GM19455 (cell line): ENCODE measurements around the gene TFEB.

Experiments
- ATAC-seq: cut with Tn5 transposase; IDR thresholded peaks from one replicate; pipeline ENCODE4 v1.9.1; 2021; ENCODE audit not compliant: unreplicated experiment

TFEB gene

DNA sequence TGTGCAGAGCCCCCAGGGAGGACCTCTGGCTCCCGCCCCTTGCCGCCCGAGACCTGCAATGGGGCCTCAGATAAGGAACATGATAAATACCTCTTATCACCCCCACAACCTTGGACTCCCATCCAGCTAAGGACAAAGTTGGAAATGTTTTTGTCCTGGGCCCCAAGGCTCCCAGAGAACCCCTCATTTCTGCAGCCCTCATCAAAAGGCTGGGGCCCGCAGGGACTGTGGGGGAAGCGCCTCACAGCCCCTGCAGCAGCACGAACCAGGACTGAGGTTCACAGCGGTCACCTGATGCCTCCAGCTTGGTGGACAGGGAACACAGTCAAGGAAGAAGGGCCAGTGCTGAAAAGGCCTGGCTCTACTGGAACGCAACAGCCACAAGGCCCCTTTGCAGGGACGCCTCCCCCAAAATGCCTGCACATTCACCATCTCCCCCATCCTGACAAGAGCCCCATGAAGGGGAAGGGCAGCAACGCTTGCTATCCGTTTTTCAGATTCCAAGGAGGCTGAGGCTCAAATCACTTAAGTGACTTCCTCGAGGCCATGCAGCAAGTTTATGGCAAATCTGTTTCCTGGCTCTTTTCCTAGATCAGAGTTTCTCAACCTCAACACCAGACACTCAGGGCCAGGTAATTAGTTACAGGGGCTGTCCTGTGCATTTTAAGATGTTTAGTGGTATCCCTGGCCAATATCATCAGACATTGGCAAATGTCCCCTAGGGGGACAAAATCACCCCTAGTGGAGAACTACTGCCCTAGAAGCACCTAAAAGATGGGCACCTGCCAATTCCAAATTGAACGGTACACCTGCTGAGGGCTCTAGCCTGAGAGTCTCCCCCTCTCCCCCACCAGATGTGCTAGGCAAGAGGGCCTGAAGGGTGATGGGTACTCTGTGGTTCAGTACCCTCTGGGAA, 10.6 kb downstream of the TFEB start:
- ATAC-seq, result no peak

DNA sequence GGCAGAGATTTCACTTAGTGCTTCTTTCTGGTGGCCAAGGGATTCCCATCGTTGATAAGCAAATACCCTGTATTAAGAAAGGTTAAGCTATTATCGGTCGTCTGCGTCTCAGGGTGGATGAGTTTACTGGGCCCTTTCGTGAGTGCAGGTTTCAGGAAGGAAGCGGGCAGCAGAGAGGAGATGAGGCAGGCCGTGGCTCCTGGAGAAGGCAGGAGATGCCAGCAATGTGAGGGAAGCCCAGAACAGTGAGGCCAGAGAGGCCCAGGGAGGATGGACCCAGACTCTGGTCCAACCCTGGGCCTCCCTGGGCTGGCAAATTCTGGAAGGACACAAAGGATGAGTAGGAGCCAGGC, 11.2 kb downstream of the TFEB start:
- no peak for ATAC-seq

DNA sequence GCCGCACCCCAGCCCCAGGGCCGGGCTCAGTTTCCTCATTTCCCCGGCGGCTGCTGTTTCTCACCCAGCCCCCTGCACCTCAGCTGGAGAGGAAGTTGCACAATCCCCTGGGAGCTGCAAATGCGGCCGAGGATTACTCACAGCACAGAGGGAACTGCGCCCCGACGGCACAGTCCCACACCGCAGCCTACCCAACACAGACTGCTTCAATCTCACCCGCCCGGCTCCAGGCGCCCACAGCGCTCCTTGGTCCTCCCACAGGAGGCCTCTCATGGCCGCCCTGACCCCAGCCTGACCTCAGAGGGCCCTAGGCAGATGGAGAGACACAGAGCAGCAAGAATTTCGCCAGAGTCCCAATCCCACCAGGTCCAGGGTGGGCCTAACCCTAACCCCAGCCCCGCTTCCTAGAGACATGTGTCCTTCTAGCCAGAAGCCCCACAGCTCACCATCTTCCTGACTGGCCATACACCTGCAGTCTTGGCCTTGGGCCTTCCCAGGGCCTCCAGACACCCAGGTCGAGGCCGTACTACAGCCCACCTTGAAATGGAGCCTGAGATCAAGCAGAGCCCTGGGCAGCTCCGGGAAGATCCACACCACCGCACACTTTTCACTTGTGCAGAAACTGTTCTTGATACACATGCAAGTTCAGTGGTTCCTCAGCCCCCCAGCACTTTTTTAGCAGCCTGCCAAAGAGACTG, 11.7 kb downstream of the TFEB start:
- ATAC-seq, result peak; percentile 70

DNA sequence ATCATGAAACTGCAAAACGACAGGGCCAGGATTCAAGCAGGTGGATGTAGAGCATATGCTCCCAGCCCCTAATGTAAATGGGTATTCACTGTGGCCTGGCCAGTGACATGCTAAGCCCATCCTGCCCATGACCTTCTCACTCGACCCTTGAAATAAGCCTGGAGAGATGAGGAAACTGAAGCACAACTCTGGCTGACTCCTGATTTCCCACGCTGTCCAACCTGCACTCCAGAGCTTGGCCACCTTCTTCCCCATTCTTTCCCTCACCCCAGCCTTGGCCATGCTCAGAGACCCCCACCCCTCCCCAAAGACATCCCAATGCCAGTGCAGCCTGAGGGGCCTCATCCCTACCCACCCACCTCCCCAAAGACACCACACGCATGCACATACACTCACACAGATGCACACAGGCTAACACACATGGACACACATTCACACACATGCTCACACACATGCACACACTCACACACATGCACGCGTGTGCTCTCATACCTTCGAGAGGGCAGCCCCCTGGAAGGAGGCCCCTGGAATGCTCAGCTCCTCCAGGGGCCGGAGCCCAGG, 12.4 kb downstream of the TFEB start:
- ATAC-seq, result no peak

DNA sequence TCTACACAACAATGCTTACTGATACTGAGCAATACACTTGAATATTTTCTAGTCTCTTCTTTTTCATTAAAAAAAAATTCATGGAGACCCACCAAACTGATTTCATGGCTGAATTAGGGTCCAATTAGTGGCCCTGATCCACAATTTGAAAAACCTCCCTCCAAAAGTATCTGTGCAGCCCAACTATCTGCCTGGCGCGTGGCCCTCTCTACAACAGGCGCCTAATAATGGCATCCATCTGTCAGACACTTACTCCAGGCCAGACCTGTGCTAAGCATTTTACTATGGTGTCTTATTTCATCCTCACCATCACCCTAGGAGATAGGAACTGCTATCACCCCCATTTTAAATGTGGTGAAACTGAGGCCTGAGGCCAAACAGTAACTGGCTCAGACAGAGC, 14.0 kb downstream of the TFEB start:
- ATAC-seq, result no peak

DNA sequence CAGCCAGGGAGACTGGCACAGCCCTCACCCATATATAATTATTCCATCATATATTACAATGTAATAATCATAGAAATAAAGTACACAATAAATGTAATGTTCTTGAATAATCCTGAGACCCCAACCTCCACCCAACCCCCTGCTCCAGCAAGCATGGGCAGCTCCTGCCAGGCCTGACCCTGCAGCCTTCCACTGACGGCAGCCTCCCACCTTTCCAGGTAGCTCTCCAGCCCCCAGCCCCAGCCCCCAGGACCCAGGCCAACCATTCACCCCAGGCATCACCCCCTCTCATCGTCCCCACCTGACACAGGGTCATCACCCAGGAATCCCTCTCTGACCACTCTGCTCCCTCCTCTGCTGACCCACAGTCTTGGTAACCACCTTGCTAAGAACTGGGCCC, 14.6 kb downstream of the TFEB start:
- no peak for ATAC-seq

DNA sequence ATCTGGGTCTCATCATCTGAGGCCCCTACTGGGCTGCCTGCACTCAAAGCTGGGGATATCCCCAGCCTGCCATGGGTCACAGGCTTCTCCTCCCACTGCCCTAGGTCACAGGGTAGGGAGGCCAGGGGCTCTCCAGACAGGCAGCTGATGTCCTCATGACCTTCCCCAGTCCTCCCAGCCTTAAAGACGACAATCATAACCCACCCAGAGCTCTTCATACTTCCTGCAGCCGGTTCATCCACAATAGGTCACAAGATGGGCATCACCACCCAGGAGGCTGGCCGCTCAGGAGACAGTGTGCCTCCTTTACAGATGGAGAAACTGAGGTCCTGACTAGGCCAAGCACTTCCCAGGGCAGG, 15.2 kb downstream of the TFEB start:
- no peak for ATAC-seq

DNA sequence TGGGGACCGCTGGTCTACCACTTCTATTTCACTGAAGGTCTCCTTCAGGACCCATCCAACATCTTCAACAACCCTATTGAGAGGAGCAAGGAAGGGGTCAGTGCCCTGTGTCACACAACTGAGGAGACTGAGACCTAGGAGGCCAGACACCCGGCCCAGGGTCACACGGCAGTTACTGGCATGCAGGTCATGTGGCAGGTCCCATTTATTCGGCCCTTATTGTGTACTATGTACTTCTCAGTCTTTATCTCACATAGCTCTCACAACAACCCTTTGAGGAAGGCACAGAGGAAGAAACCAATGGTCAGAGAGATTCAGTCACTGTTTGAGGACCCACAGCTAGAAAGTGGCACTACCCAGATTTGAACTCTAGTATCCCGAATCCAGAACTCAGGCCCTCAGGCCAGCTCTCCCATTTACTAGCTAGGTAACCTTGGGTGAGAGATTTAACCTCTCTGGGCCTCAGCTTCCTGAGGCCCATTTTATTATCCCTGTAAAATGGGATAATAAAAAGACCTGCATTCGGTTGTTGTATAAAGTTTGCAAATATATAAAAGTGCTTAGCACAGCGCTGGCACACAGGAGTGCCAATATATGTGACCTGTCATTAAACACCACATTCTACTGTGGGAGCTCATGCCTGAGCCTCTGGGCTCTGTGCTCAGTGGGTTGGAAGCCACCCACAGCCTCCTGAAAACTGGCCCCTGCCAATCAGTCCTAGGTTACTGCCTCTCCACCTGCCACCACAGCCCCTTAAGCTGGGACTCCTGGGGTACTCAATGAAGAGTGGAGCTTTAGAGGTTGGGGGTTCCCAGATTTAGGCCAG, 15.8 kb downstream of the TFEB start:
- no peak for ATAC-seq

DNA sequence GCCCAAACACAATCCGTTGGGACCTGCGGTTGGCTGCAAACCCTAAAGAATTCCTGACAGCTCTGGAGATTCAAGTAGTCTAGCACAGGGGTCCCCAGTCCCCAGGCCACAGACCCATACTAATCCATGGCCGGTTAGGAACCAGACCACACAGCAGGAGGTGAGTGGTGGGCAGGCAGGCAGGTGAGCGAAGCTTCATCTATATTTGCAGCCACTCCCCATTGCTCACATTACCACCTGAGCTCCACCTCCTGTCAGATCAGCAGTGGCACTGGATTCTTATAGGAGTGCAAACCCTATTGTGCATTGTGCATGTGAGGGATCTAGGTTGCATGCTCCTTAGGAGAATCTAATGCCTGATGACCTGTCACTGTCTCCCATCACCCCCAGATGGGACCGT, 16.6 kb downstream of the TFEB start:
- ATAC-seq, result no peak

DNA sequence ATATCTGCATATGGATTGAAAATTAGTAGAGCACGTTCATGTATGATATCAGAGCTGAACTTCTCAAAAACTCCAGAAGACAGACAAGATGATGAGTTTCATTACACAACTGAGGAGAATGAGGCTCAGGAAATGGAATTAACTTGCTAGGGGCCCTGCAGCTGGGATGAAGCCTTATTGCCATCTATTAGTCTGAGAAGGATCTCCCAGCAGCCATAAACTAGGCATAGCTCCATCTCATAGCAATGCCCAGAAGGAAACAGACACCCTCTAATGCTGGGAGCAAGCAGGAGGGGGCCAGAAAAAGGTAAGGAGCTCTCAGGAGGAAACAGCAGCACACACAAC, 18.0 kb downstream of the TFEB start:
- ATAC-seq, result no peak

DNA sequence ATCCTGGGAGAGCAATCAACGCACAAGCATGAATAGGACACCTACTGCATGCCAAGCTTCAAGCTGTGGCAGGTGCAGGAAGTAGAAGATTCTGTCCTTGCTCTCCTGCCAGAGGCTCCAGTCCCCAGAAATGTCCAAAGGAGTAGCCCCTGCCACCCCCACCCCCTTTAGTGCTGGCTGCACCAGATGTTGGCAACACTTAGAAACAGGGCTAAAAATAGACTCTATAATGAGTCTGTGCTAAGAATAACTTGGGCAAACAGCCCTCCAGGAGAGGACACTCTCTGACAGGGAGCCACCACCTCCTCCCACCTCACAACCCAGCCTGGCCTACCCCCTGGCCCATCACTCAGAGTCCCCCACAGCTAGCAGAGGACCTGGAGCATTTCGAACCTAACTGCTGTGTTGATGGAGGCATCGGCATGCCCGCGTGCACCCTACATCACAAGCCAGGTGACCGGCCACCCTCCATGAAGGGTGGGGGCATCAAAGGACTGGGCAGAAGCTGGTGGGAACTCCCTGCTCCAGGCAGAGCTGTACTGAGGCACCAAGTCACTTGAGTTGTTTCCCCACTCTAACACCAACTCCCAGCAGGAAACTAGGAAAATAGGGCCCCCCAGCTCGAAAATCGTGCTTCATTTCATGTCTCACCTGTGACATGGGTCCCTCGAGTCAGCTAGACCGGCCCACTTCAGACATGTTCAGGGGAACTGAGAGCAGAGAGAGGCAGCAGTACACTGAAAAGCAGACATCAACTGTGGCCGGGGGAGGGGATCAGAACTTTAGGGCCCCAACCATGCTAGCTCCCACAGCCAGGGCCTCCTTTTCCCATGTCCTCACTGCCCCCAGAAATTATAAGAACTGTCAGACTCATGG, 18.7 kb downstream of the TFEB start:
- no peak for ATAC-seq

DNA sequence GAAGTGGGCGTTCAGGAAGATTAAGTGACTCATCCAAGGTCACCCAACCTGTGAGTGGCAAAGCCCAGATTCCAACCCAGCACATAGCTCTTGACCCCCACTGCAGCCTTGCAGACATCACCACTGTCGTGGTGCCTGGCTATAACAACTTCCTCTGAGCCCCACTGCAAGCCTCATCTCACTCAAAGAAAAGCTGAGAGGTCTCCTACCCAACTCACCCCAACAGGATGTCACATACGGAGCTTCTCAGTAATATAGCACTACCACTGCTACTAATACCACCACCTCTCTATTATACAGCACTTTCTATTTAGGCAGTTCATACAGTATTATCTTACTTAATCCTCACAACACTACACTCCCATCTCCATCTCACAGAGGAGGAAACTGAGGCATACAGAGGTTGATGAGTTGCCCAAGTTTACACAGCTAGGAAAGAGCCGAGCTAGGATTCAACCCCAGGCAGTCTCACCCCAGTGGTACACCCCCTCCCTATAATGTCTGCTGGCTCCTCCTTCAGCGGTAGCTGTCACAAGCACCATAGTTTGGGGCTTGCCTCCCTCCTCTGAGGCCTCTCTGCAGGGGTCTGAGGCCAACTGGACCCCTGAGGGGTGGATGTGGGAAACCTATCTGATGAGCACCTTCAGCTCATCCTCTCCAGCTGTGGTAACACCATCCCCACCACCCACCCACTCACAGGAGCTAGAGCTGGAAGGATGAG, 19.5 kb downstream of the TFEB start:
- ATAC-seq, result no peak

DNA sequence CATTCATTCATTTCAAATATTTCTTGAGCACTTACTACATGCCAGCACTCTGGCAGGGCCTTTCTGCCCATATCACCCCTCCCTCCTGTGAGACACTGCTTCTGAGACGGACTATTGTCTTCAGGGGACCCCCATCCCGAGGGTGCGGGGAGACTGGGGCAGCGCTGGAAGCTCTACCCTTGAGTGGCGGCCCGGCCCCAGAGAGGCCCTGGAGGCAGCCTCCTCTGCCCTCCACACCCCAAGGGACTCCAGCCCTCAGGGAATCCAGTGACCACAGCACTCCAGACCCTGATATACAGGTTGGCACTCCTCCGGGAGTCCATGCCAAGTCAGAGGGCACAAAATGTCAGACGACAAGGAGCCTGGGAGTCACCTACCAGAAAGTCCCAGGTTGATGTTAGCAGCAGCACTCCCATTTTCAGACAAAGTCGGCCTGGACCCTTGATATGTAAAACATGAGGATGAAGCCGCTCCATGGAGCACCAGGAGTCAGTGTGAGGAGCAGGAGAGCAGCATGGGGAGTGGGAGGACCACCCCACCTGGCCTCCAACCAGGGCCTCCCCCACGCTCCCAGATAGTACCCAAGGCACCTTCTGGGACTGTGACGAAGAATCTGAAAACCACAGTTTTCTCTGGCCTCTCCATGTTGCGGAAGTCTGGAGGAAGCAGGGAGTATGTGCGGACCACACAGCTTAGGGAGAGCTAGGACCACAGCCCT, 20.7 kb downstream of the TFEB start:
- ATAC-seq, result no peak

DNA sequence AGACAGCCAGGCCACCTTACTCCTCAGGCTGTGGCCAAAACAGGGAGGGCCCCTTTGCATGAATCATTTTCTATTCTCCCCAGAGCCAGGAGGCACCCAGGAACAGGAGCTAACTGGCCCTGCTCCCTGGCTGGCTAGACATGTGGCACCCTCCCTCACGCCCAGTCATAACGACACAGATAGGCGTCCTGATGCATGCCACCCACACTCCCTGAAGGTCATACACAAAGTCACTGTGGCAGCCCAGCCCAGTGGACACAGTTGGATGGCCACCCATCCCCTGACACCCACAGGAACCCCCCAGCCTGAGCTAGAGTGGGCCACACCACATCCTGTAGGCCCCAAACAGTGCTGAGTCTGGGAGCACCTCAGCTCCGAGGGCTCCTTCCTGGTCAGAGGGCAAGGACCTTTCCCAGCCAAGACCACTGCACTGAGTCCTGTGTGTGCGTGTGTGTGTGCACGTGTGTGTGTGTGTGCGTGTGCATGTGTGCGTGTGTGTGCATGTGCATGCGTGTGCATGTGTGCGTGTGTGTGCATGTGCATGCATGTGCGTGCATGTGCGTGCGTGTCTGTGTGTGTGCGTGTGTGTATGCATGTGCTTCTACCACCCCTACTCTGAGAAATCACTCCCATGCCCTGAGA, 21.6 kb downstream of the TFEB start:
- ATAC-seq, result peak; percentile 45

DNA sequence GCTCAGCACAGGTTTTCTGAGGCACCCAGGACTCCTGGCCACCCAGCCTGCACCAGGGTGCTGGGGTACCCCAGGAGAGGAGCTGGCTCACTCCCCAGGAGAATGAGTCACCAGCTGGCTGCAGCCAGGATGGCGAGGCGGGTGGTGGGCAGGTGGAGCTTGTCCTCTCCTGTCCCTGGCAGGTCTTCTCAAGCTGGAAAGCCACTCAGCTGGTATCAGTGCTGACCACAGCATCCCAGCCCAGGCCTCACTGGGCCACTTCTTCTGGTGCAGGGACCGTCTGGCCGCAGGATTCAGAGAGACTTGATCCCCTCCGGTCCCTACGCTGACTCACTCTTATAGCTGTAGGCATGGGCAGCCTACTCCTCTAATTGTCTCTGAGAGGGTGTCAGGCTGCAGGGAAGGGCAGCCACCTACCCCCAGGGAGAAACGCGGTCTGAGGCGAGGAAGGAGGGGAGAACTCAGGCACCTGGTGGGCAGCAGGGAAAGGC, 22.2 kb downstream of the TFEB start:
- ATAC-seq, result peak; percentile 12

DNA sequence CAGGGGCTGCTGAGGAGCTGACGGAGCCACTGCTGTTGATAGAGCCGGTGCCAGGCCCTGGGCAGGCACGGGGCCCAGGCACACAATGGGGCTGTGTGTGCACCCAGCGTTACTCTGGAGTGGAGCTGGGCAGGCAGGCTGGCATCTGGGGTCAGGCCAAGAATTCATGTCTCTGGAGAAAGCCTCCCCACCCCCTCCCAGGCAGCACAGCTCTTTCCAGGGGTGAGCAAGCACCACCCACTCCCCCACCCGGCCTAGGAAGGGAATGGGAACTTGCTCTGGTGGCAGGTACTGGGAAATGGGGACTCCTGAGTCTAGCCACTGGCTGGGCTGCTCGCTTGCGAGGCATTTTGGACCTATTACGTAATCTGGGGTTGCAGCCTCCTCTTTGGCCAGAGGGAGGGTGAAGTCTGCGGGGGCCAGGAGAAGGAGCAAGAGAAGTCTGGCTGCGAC, 22.7 kb downstream of the TFEB start:
- no peak for ATAC-seq

DNA sequence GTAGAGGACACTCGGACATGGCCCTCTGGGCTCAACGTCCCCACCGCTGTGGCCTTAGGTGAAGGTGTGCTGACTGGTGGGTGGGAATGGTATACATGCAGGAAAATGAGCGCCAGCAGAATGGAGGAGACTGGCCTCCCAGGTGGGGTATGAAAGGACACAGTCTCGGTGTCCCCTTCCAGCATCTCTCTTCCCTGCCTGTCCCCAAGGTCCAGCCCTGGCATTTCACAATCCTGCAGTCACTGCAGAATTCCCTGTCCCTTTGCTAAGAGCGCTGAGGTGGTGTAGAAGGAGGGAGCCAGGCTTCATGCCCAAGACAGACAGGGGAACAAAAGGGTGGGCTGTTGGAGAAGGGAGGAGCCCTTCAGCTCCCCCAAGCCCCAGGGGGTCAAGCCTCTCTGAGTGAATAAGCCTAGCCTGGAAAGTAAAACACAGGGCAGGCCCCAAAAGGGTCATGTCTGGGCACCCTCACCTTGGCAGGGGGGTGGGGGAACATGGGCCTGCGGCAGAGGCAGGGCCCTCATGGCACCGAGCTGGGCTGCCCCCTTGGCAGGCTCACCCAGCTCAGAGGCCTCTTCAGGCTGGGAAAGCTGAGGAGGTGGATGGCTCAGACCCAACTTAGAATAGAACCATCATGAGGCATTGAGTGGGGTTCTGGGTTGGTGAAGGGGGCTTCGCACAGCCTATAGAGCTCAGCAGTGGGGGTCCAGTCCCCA, 23.9 kb downstream of the TFEB start:
- ATAC-seq, result no peak

DNA sequence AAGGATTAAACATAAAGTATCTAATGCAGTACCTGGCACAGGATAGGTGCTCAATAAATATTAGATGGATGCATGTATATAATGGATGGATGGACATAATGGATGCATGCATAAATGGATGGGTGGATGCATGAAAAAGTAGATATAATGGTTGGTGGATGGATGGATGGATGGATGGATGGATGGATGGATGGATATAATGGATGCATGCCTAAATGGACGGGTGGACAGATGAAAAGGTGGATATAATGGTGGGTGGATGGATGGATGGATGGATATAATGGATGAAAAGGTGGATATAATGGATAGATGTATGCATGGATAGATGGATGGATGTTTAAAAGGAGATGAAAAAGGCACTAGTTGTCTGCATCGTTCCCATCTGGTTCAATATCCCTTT, 26.0 kb downstream of the TFEB start:
- no peak for ATAC-seq
